22Rv1 (cell line): ENCODE data around the gene GCNT3.

Source experiments
- ZFX ChIP-seq: fragments of 450-650 bp; IDR thresholded peaks from 2 replicates; pipeline ENCODE4 v1.6.1; 2017; ENCODE audit warnings: antibody characterized with exemption, borderline replicate concordance
- TF ChIP-seq, protein P1 (sequence below): fragments of 450-650 bp; IDR thresholded peaks from 2 replicates; pipeline ENCODE4 v1.5.1; 2017; ENCODE audit warnings: mild to moderate bottlenecking

DNA sequence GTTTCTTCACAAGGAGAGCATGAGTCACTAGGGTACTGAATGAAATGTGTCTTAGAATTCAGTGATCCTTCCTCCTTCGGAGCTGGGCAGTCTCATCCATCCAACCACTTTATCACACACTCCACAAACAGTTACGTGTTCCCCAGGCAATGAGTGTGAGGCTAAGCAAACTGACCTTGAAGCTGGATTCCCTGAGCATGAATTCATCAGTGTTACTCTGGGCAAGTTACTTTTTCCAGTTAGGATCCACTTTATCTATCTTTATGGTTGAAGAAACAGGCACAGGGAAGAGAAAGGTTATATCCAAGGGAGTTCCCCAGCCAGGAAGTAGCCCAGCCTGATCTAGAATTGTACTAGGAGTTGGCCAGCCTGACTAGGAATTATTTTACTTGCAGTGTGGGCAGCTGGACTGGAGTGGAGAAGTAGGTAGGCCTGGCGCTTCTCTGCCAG lies 17.1 kb upstream of the GCNT3 start:
- TF ChIP-seq, protein P1, sequence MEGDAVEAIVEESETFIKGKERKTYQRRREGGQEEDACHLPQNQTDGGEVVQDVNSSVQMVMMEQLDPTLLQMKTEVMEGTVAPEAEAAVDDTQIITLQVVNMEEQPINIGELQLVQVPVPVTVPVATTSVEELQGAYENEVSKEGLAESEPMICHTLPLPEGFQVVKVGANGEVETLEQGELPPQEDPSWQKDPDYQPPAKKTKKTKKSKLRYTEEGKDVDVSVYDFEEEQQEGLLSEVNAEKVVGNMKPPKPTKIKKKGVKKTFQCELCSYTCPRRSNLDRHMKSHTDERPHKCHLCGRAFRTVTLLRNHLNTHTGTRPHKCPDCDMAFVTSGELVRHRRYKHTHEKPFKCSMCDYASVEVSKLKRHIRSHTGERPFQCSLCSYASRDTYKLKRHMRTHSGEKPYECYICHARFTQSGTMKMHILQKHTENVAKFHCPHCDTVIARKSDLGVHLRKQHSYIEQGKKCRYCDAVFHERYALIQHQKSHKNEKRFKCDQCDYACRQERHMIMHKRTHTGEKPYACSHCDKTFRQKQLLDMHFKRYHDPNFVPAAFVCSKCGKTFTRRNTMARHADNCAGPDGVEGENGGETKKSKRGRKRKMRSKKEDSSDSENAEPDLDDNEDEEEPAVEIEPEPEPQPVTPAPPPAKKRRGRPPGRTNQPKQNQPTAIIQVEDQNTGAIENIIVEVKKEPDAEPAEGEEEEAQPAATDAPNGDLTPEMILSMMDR: no peak
- TF ChIP-seq ZFX: no peak
